Ovary (tissue), 9 donors: ENCODE results near the gene TANK. TPM values are rescaled to one million over a fixed set of nuclear protein-coding genes. Genes with fewer than 3 reads are reported as not detected.

Experiments
- DNase-seq, 5 donors: peaks; one replicate each; pipeline ENCODE4 v3.0.0-alpha.2; 2019 to 2020
- H3K27ac ChIP-seq, 2 donors: fragments of 200-600 bp; one replicate each; pipeline versions ENCODE4 v1.5.1 to v1.8.0; 2019 to 2022
- H3K27me3 ChIP-seq: fragments of 200-600 bp; one replicate; pipeline ENCODE4 v1.8.0; 2022
- H3K36me3 ChIP-seq: fragments of 200-600 bp; sonication (generic); one replicate; pipeline ENCODE4 v1.5.1; 2019
- H3K4me1 ChIP-seq: one replicate; pipeline ENCODE4 v1.8.1; 2013; ENCODE audit warnings: mild to moderate bottlenecking, moderate library complexity; ENCODE audit not compliant: insufficient read depth
- H3K4me3 ChIP-seq: fragments of 200-600 bp; sonication (generic); one replicate; pipeline ENCODE4 v1.5.1; 2017
- H3K9me3 ChIP-seq, 2 donors: fragments of 200-600 bp in 1 of 2; sonication (generic) in 1 of 2; one replicate each; pipeline versions ENCODE4 v1.5.1 to v1.8.1; 2013 to 2019; ENCODE audit warnings: mild to moderate bottlenecking in 1 of 2, moderate library complexity in 1 of 2
- CTCF ChIP-seq, 3 donors: fragments of 450-650 bp in 2 of 3; fragments of 200-600 bp in 1 of 3; IDR thresholded peaks; one replicate each; pipeline versions ENCODE4 v1.5.1 to v1.8.0; 2016 to 2022; ENCODE audit warnings: antibody characterized with exemption in 3 of 3, mild to moderate bottlenecking in 1 of 3
- EP300 ChIP-seq: sonication (generic); formaldehyde crosslinking; IDR thresholded peaks from one replicate; pipeline ENCODE4 v1.6.1; 2017; ENCODE audit warnings: antibody characterized with exemption
- POLR2A ChIP-seq: fragments of 450-650 bp; IDR thresholded peaks from one replicate; pipeline ENCODE4 v1.6.1; 2017; ENCODE audit warnings: antibody characterized with exemption, mild to moderate bottlenecking, moderate library complexity
- WGBS, 3 donors: extraction: QIAGEN DNeasy Blood & Tissue Kit in 1 of 3; methylation state at CpG; one replicate each; pipeline versions ENCODE4 v1.1.5 to v1.1.7; 2013 to 2017; 5-methylcytosine and 5-hydroxymethylcytosine counted together
- intact Hi-C, 4 donors: fragments of 100-400 bp; cut with DNase I; formaldehyde crosslinking; loops; one replicate each; pipeline versions ENCODE4 v1.11.0 to v1.15.1; 2022 to 2023
- polyA plus RNA-seq, 2 donors: library from polyadenylated mRNA; stranded (reverse); fragments of 200-250 nt in 1 of 2; fragments of 350-450 nt in 1 of 2; fragmentation: Illumina TruSeq in 1 of 2; extraction: RNeasy Lipid Tissue Mini Kit (QIAGEN cat#74804) in 1 of 2; gene quantifications; one replicate each; pipeline ENCODE4 v1.2.3, GENCODE V29; 2013 to 2014
- total RNA-seq, 7 donors: library from RNA; depleted of rRNA in 2 of 7; stranded (reverse); fragments of >200 nt in 2 of 7; fragmentation: NEBNext Ultra II Directional in 3 of 7; extraction: Animal tissue kit (Norgen Biotek cat#: 25700) in 3 of 7; gene quantifications; one replicate each; pipeline versions ENCODE4 v1.1.0 to v1.2.4, GENCODE V29; 2016 to 2023
- donor health status: DM: no; HTN: no; CAD: no; lungs with moderate emphysema.
- donor health status: DM: no; HTN: no; CAD: no.
- donor health status: Bipolar disorder and iron deficiency.
- donor health status: DM: yes; HTN: yes; CAD: no.
- donor health status: DM: no; HTN: no; CAD: no.
- donor health status: DM: yes; HTN: yes; CAD: no.

The TANK gene
- total and polyA plus RNA-seq, 9 donors, result 31.4 to 99.8 (median 52.2) TPM

GRCh38 chr2:161147856-161148255 is 12.4 kb upstream of the TANK start:
- H3K27ac ChIP-seq, result no peak overlapping the region
- H3K9me3 ChIP-seq, result peaks cover 0 to 3% of the 10 kb centered on the region in 2 donors
- no peaks in the 10 kb centered on the region for H3K36me3 ChIP-seq
- peaks cover 2% of the 10 kb centered on the region for H3K4me1 ChIP-seq
- no peak overlapping the region for H3K4me3 ChIP-seq
- no peak for DNase-seq
- WGBS, 3 donors, result 92 to 98% (median 94%) methylated on average over 1 of the region's 1 CpG
- TF ChIP-seq CTCF (IDR thresholded peaks at IDR 0.05) (no peak), EP300 (no peak), POLR2A (no peak)
- H3K27me3 ChIP-seq, result no peaks in the 10 kb centered on the region
- intact Hi-C loops, result no loop called here

- intact Hi-C loops, result no loop called here
- no peak overlapping the region for H3K27ac ChIP-seq
- no peak for TF ChIP-seq EP300
- no peak for TF ChIP-seq CTCF (IDR thresholded peaks at IDR 0.05)
- no peak for TF ChIP-seq POLR2A
- H3K4me3 ChIP-seq, result no peak overlapping the region
- H3K27me3 ChIP-seq, result no peaks in the 10 kb centered on the region
- H3K9me3 ChIP-seq, result peaks cover 0 to 3% of the 10 kb centered on the region in 2 donors
- no peaks in the 10 kb centered on the region for H3K36me3 ChIP-seq
- peaks cover 2% of the 10 kb centered on the region for H3K4me1 ChIP-seq
- WGBS, 3 donors, result 96% methylated on average over 4 of the region's 4 CpGs
- DNase-seq, result no peak
Measured at GRCh38 chr2:161150704-161151103, 9.5 kb upstream of the TANK start.

DNA sequence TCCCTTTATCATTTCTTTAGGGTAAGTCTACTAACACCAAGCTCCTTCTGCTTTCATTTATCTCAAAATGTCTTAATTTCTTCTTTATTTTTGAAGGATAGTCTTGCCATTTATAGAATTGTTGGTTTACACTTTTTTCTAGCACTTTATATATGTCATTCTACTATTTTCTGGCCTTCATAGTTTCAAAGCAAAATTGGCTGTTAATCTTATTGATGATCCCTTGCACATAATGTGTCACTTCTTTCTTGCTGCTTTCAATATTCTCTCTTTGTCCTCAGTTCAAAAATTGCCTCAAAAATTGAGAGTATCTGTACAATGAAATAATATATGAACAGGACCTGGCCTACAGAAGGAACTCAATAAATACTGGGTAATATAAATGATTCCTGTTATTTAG is 7.9 kb upstream of the TANK start:
- Histone ChIP-seq H3K9me3 (peaks cover 0 to 3% of the 10 kb centered on the region in 2 donors), H3K4me3 (no peak overlapping the region), H3K27ac (no peak overlapping the region), H3K36me3 (no peaks in the 10 kb centered on the region), H3K27me3 (no peaks in the 10 kb centered on the region), H3K4me1 (no peaks in the 10 kb centered on the region)
- TF ChIP-seq CTCF (IDR thresholded peaks at IDR 0.05) (no peak), POLR2A (no peak), EP300 (no peak)
- DNase-seq, result no peak
- intact Hi-C loops, result no loop called here

DNA sequence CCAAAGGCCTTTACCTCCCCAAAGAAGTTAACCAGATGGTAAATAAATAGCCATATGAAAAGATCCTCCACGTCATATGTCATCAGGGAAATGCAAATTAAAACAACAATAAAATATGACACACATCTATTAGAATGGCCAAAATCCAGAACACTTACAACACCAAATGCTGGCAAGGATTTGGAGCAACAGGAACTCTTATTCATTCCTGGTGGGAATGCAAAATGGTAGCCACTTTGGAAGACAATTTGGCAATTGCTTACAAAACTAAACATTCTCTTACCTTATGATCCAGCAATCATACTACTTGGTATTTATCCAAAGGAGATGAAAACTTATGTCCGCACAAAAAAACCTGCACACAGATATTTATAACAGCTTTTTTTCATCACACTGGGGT is 1.3 kb upstream of the TANK start:
- H3K9me3 ChIP-seq, result no peaks in the 10 kb centered on the region
- no peaks in the 10 kb centered on the region for H3K4me1 ChIP-seq
- H3K36me3 ChIP-seq, result no peaks in the 10 kb centered on the region
- H3K4me3 ChIP-seq, result no peak overlapping the region
- intact Hi-C loops, result no loop called here
- no peaks in the 10 kb centered on the region for H3K27me3 ChIP-seq
- H3K27ac ChIP-seq, result no peak overlapping the region
- TF ChIP-seq EP300 (no peak), POLR2A (no peak), CTCF (IDR thresholded peaks at IDR 0.05) (no peak)
- 68 to 69% (median 69%) methylated on average over 2 of the region's 2 CpGs for WGBS, 3 donors
- DNase-seq, result no peak
